ENCODE data around the gene CHST5.

- no peak for TF ChIP-seq POLR2AphosphoS5 (IDR thresholded peaks at IDR 0.05; ENCODE audit: low read depth, low read length)
- no peak for TF ChIP-seq POLR2A (IDR thresholded peaks at IDR 0.05; ENCODE audit: low read depth, low read length)
- TF ChIP-seq PAX5 (IDR thresholded peaks at IDR 0.05; ENCODE audit: insufficient read depth, low read length, severe bottlenecking), result no peak
- TF ChIP-seq TAF1 (IDR thresholded peaks at IDR 0.05; ENCODE audit: low read depth, low read length), result no peak
Observed at GRCh38 chr16:75494661-75495075, 41.2 kb downstream of the CHST5 start.
